IMR-90 (cell line): ENCODE results near the gene BTBD6. TPM values are rescaled to one million over a fixed set of nuclear protein-coding genes. Genes with fewer than 3 reads are reported as not detected.

Source experiments
- ATAC-seq: fragments of 200-7000 bp; cut with Tn5 transposase; 2 replicates; pipeline ENCODE4 v1.9.1; 2020; ENCODE audit warnings: low read depth, mild to moderate bottlenecking, moderate library complexity
- BruUV-seq: library from RNA; stranded (reverse); fragments of 400-500 nt; replicated peaks from 2 replicates; lab custom pipeline; 2021; lab: Mats Ljungman, UMichigan
- CTCF ChIA-PET: fragments of 300-600 bp; formaldehyde crosslinking; extraction: SDS; loops from one replicate; lab custom pipeline; 2021; ENCODE audit warnings: antibody characterized with exemption; lab: Yijun Ruan, JAX
- POLR2A ChIA-PET: fragments of 300-600 bp; sonication (Branson Sonifier 250); formaldehyde crosslinking; loops from one replicate; lab custom pipeline; 2022; ENCODE audit warnings: antibody characterized with exemption; ENCODE audit not compliant: unreplicated experiment; lab: Charles Lee
- DNase-seq: peaks from one replicate; pipeline ENCODE4 v3.0.0; 2013
- H2AFZ ChIP-seq: replicated peaks from 2 replicates; pipeline ENCODE3; 2013; ENCODE audit warnings: low read length, mild to moderate bottlenecking; ENCODE audit not compliant: poor library complexity
- H2AK5ac ChIP-seq: 2 replicates; pipeline ENCODE4 v1.6.1; 2013; ENCODE audit warnings: low read depth, low read length, inconsistent platforms
- H2AK9ac ChIP-seq: replicated peaks from 2 replicates; pipeline ENCODE3; 2013; ENCODE audit warnings: mild to moderate bottlenecking, low read depth, low read length, moderate library complexity; ENCODE audit not compliant: poor library complexity
- H2BK120ac ChIP-seq: 2 replicates; pipeline ENCODE4 v1.6.1; 2013; ENCODE audit warnings: low read depth, low read length, inconsistent platforms
- H2BK15ac ChIP-seq: 3 replicates; pipeline ENCODE4 v1.6.1; 2013; ENCODE audit warnings: low read depth, low read length, inconsistent platforms
- H2BK20ac ChIP-seq: 2 replicates; pipeline ENCODE4 v1.6.1; 2013; ENCODE audit warnings: low read depth, mild to moderate bottlenecking, inconsistent platforms, low read length, moderate library complexity
- H2BK5ac ChIP-seq: 2 replicates; pipeline ENCODE4 v1.6.1; 2013; ENCODE audit warnings: mild to moderate bottlenecking, low read depth, low read length, inconsistent platforms; ENCODE audit not compliant: poor library complexity, severe bottlenecking
- H3K14ac ChIP-seq: replicated peaks from 2 replicates; pipeline ENCODE4 v1.6.1; 2013; ENCODE audit warnings: low read depth, low read length, inconsistent platforms
- H3K18ac ChIP-seq: 2 replicates; pipeline ENCODE4 v1.6.1; 2013; ENCODE audit warnings: low read depth, low read length, control low read depth
- H3K23ac ChIP-seq: 2 replicates; pipeline ENCODE4 v1.6.1; 2013; ENCODE audit warnings: low read depth, low read length, inconsistent platforms
- H3K27ac ChIP-seq: 2 replicates; pipeline ENCODE4 v1.5.1; 2013; ENCODE audit warnings: mild to moderate bottlenecking, control low read depth, low read length; ENCODE audit not compliant: insufficient read depth
- H3K27me3 ChIP-seq: 2 replicates; pipeline ENCODE4 v1.6.1; 2013; ENCODE audit warnings: low read length; ENCODE audit not compliant: control insufficient read depth, insufficient read depth
- H3K36me3 ChIP-seq: 2 replicates; pipeline ENCODE4 v1.6.1; 2013; ENCODE audit warnings: low read length, mixed read lengths; ENCODE audit not compliant: control insufficient read depth, insufficient read depth
- H3K4ac ChIP-seq: 2 replicates; pipeline ENCODE4 v1.6.1; 2013; ENCODE audit warnings: low read depth, low read length, inconsistent platforms
- H3K4me1 ChIP-seq: 2 replicates; pipeline ENCODE4 v1.6.1; 2013; ENCODE audit warnings: low read length, mixed read lengths; ENCODE audit not compliant: control insufficient read depth, insufficient read depth
- H3K4me2 ChIP-seq: 2 replicates; pipeline ENCODE4 v1.6.1; 2013; ENCODE audit warnings: low read depth, mild to moderate bottlenecking, control low read depth, low read length, moderate library complexity
- H3K4me3 ChIP-seq: 2 replicates; pipeline ENCODE4 v1.5.1; 2013; ENCODE audit warnings: low read depth, mild to moderate bottlenecking, control low read depth, low read length, moderate library complexity; ENCODE audit not compliant: insufficient read depth
- H3K56ac ChIP-seq: 2 replicates; pipeline ENCODE4 v1.6.1; 2013; ENCODE audit warnings: low read length, inconsistent platforms; ENCODE audit not compliant: insufficient read depth; ENCODE audit errors: extremely low read depth
- H3K79me1 ChIP-seq, 2 experiments: 2 replicates each; pipeline ENCODE4 v1.6.1; 2013; ENCODE audit warnings: low read length in 2 of 2, inconsistent platforms in 1 of 2, low read depth in 1 of 2
- H3K9ac ChIP-seq: 2 replicates; pipeline ENCODE4 v1.6.1; 2013; ENCODE audit warnings: low read depth, low read length, control low read depth
- H3K9me1 ChIP-seq: 2 replicates; pipeline ENCODE4 v1.6.1; 2013; ENCODE audit warnings: low read length, inconsistent platforms; ENCODE audit not compliant: insufficient read depth
- H3K9me3 ChIP-seq: 2 replicates; pipeline ENCODE4 v1.6.1; 2013; ENCODE audit warnings: low read length; ENCODE audit not compliant: control insufficient read depth, insufficient read depth
- H4K20me1 ChIP-seq: 2 replicates; pipeline ENCODE4 v1.6.1; 2013; ENCODE audit warnings: low read length, inconsistent platforms; ENCODE audit not compliant: insufficient read depth
- H4K5ac ChIP-seq: 2 replicates; pipeline ENCODE4 v1.6.1; 2013; ENCODE audit warnings: mild to moderate bottlenecking, low read depth, low read length, control low read depth
- H4K8ac ChIP-seq, 2 experiments: 2 replicates each; pipeline ENCODE4 v1.6.1; 2013; ENCODE audit warnings: low read depth in 2 of 2, low read length in 2 of 2, control low read depth in 1 of 2, inconsistent platforms in 1 of 2
- H4K91ac ChIP-seq: 2 replicates; pipeline ENCODE4 v1.6.1; 2013; ENCODE audit warnings: low read depth, low read length, inconsistent platforms; ENCODE audit not compliant: insufficient read depth
- BHLHE40 ChIP-seq: fragments of 150-350 bp; IDR thresholded peaks from 2 replicates; pipeline ENCODE4 v1.6.1; 2016; ENCODE audit warnings: mild to moderate bottlenecking, low read depth, low read length
- CEBPB ChIP-seq: IDR thresholded peaks from 2 replicates; pipeline ENCODE4 v1.6.1; 2012; ENCODE audit warnings: low read depth, low read length, improper control_type of control experiment
- CHD1 ChIP-seq: IDR thresholded peaks from 2 replicates; pipeline ENCODE4 v1.6.1; 2012; ENCODE audit warnings: low read depth, low read length, improper control_type of control experiment
- FOS ChIP-seq: fragments of 150-350 bp; IDR thresholded peaks from 2 replicates; pipeline ENCODE4 v1.6.1; 2016; ENCODE audit warnings: low read depth, low read length
- MAFK ChIP-seq: IDR thresholded peaks from 2 replicates; pipeline ENCODE4 v1.6.1; 2012; ENCODE audit warnings: low read depth, low read length, improper control_type of control experiment
- MAZ ChIP-seq: IDR thresholded peaks from 2 replicates; pipeline ENCODE4 v1.6.1; 2012; ENCODE audit warnings: low read depth, mild to moderate bottlenecking, low read length, improper control_type of control experiment, moderate library complexity, borderline replicate concordance
- MXI1 ChIP-seq: IDR thresholded peaks from 2 replicates; pipeline ENCODE4 v1.6.1; 2012; ENCODE audit warnings: low read depth, mild to moderate bottlenecking, low read length, moderate library complexity, borderline replicate concordance
- NFE2L2 ChIP-seq: fragments of 150-350 bp; IDR thresholded peaks from 2 replicates; pipeline ENCODE4 v1.6.1; 2016; ENCODE audit warnings: low read depth, mild to moderate bottlenecking, low read length
- POLR2A ChIP-seq: IDR thresholded peaks from 2 replicates; pipeline ENCODE4 v1.6.1; 2012; ENCODE audit warnings: mild to moderate bottlenecking, low read depth, low read length
- RAD21 ChIP-seq: IDR thresholded peaks from 2 replicates; pipeline ENCODE4 v1.6.1; 2012; ENCODE audit warnings: low read length, improper control_type of control experiment
- RCOR1 ChIP-seq: IDR thresholded peaks from 2 replicates; pipeline ENCODE4 v1.6.1; 2012; ENCODE audit warnings: mild to moderate bottlenecking, low read length, improper control_type of control experiment; ENCODE audit not compliant: insufficient replicate concordance
- RFX5 ChIP-seq: IDR thresholded peaks from 2 replicates; pipeline ENCODE4 v1.8.0; 2012; ENCODE audit warnings: low read depth, mild to moderate bottlenecking, low read length, moderate library complexity
- SMC3 ChIP-seq: fragments of 150-350 bp; IDR thresholded peaks from 2 replicates; pipeline ENCODE4 v1.6.1; 2016; ENCODE audit warnings: low read depth, mild to moderate bottlenecking, antibody characterized with exemption, low read length, moderate library complexity
- WGBS, 2 experiments: methylation state at CpG; one replicate each; pipeline versions ENCODE4 v1.1.5 to v1.1.7; 2013; ENCODE audit warnings: missing lambda C conversion rate in 2 of 2; ENCODE audit not compliant: insufficient read length in 1 of 2; ENCODE audit errors: extremely low coverage in 2 of 2; 5-methylcytosine and 5-hydroxymethylcytosine counted together
- dilution Hi-C: fragments of 300-500 bp; cut with HindIII; formaldehyde crosslinking; loops from one replicate; pipeline ENCODE4 v1.14.3; 2018; ENCODE audit warnings: low sequenced_read_pairs; ENCODE audit not compliant: unreplicated experiment
- in situ Hi-C: fragments of 300-500 bp; cut with MboI; formaldehyde crosslinking; loops from 3 replicates; pipeline ENCODE4 v1.14.3; 2019; ENCODE audit warnings: low sequenced_read_pairs, inconsistent platforms, mixed read lengths
- intact Hi-C: fragments of 100-400 bp; cut with micrococcal nuclease; formaldehyde crosslinking; loops from 2 replicates; pipeline ENCODE4 v1.10.0; 2022
- polyA plus RNA-seq, 3 experiments: library from polyadenylated mRNA; depleted of rRNA; stranded (reverse); fragments of >200 nt; gene quantifications; 2 replicates each; pipeline ENCODE4 v1.2.3, GENCODE V29; 2012; ENCODE audit warnings: low replicate concordance in 1 of 3
- total RNA-seq: library from RNA; depleted of rRNA; stranded (reverse); fragments of >200 nt; gene quantifications from 2 replicates; pipeline ENCODE4 v1.2.3, GENCODE V29; 2012
- TF ChIP-seq, protein P1 (sequence below): fragments of 150-350 bp; IDR thresholded peaks from 2 replicates; pipeline ENCODE4 v1.6.1; 2017; ENCODE audit warnings: mild to moderate bottlenecking, antibody characterized with exemption, low read length, low read depth
- TF ChIP-seq, protein P2 (sequence below): fragments of 150-350 bp; IDR thresholded peaks from 2 replicates; pipeline ENCODE4 v1.6.1; 2016; ENCODE audit warnings: low read depth, mild to moderate bottlenecking, low read length, moderate library complexity, borderline replicate concordance

Gene BTBD6
- total and polyA plus RNA-seq, 2 of the 4 experiments (the other 2 are of a cell fraction): 33.9 to 43.9 TPM

DNA sequence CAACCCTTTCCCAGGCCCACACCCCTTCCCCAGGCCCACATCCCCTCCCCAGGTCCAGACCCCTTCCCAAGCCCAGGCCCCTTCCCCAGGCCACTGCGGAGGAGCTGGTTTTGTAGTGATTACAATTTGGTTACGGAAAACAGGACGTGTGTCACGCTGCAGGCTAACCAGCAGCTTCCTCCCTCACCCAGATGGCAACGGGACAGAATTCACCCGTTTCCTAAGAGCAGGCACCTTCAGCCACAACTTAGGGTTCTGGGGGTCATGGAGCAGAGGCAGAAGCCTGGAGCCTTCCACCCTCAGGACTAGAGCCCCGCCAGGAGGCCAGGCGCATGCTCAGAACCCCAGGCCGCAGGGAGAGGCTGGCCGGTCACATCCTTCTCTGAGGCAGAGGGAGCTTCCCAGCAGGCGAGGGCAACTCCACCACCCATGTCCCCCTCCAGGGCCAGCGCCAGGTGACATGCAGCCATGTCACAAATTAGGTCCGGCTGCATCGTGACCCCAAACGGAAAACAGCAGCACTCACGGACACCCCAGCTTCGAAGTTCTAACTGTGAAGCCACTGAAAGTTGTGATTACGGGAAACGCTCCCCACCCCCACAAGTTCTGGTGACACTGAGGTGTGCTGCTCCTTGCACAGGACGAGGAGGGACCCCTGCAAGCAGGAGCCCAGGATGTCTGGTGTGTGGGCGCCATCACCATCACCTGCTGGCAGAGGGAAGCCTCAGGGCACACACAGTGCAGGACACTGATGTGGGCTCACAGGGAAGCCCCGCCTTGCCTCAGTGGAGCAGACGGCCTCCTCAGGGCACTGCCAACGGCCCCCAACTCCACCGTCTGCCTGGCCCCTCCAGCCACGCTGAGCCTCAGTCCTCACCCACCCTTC is 44.7 kb downstream of the BTBD6 start:
- Histone ChIP-seq H3K9ac (no peak overlapping the region), H3K79me1 (peaks cover 14 to 60% of the 10 kb centered on the region in 2 experiments), H2BK5ac (no peak overlapping the region), H2AK5ac (no peak overlapping the region; the same call in 1 of the 2 replicates), H3K9me3 (no peaks in the 10 kb centered on the region), H2BK20ac (no peak overlapping the region), H4K20me1 (peaks cover 50% of the 10 kb centered on the region), H3K4ac (no peak overlapping the region), H4K91ac (no peak overlapping the region), H3K27me3 (no peaks in the 10 kb centered on the region), H4K5ac (no peak overlapping the region), H2AFZ (peak overlapping the region; percentile 23), H4K8ac (no peak overlapping the region), H3K36me3 (no peaks in the 10 kb centered on the region), H3K4me2 (no peak overlapping the region), H3K4me3 (no peak overlapping the region), H2AK9ac (peak overlapping the region; percentile 76), H3K14ac (no peak overlapping the region), H3K27ac (no peak overlapping the region), H2BK120ac (no peak overlapping the region), H3K56ac (no peak overlapping the region), H2BK15ac (no peak overlapping the region), H3K9me1 (no peaks in the 10 kb centered on the region), H3K23ac (no peak overlapping the region), H3K4me1 (peaks cover 6% of the 10 kb centered on the region), H3K18ac (no peak overlapping the region)
- intact Hi-C loops (no loop called here), in situ Hi-C loops (no loop called here), dilution Hi-C loops (no loop called here)
- POLR2A ChIA-PET: interaction anchor here (1.0 kb wide), 1 partner anchor 8 kb away, joined by 5 read pairs; no protein-coding TSS in a partner anchor
- CTCF ChIA-PET: no interaction called here
- 88% methylated on average over 11 of the region's 26 CpGs; no CpG with 5 or more reads in 1 of the 2 experiments for WGBS, 2 experiments
- no TSS peak for BruUV-seq
- ATAC-seq (no peak), DNase-seq (no peak)
- TF ChIP-seq CHD1 (no peak), RAD21 (no peak), SMC3 (no peak), FOS (no peak), POLR2A (no peak), RCOR1 (no peak), NFE2L2 (no peak), MAFK (no peak), RFX5 (no peak), BHLHE40 (no peak), MAZ (no peak), CEBPB (no peak), MXI1 (no peak)
- TF ChIP-seq, protein P1, sequence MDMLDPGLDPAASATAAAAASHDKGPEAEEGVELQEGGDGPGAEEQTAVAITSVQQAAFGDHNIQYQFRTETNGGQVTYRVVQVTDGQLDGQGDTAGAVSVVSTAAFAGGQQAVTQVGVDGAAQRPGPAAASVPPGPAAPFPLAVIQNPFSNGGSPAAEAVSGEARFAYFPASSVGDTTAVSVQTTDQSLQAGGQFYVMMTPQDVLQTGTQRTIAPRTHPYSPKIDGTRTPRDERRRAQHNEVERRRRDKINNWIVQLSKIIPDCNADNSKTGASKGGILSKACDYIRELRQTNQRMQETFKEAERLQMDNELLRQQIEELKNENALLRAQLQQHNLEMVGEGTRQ: no peak
- TF ChIP-seq, protein P2, sequence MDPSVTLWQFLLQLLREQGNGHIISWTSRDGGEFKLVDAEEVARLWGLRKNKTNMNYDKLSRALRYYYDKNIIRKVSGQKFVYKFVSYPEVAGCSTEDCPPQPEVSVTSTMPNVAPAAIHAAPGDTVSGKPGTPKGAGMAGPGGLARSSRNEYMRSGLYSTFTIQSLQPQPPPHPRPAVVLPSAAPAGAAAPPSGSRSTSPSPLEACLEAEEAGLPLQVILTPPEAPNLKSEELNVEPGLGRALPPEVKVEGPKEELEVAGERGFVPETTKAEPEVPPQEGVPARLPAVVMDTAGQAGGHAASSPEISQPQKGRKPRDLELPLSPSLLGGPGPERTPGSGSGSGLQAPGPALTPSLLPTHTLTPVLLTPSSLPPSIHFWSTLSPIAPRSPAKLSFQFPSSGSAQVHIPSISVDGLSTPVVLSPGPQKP: no peak
